ENCODE results near the gene GP2.

Gene GP2

GRCh38 chr16:20353379-20353778, 26.1 kb upstream of the GP2 start:
- TF ChIP-seq, protein P1, sequence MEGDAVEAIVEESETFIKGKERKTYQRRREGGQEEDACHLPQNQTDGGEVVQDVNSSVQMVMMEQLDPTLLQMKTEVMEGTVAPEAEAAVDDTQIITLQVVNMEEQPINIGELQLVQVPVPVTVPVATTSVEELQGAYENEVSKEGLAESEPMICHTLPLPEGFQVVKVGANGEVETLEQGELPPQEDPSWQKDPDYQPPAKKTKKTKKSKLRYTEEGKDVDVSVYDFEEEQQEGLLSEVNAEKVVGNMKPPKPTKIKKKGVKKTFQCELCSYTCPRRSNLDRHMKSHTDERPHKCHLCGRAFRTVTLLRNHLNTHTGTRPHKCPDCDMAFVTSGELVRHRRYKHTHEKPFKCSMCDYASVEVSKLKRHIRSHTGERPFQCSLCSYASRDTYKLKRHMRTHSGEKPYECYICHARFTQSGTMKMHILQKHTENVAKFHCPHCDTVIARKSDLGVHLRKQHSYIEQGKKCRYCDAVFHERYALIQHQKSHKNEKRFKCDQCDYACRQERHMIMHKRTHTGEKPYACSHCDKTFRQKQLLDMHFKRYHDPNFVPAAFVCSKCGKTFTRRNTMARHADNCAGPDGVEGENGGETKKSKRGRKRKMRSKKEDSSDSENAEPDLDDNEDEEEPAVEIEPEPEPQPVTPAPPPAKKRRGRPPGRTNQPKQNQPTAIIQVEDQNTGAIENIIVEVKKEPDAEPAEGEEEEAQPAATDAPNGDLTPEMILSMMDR (conservative IDR thresholded peaks at IDR 0.05): no peak
- no peak overlapping the region for H3K27ac ChIP-seq

DNA sequence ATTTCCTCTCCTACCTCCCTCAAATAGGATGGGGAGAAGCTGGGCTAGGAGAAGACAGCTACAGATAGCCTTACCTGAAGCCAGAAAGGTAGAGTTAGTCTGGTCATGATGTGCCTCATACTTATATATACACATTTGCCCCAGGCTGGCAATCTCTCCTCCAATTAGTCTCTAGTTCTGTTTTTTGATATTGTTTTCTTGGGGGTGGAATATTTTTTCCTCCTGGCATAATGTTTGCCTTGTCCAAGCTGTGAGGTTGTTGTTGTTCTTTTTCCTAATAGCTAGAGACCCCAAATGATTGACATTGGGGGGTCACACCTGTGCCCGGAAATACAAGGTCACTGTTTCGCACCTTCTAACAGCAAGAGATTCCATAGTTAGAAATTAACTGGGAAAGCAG, 25.3 kb upstream of the GP2 start, which contains the start of gene UMOD:
TSS of gene UMOD (minus strand) at position 101 of the 400 bp plus-strand sequence. CDS start 1,978 bp downstream, outside the sequence.
- TF ChIP-seq, protein P1 (conservative IDR thresholded peaks at IDR 0.05): no peak
- H3K27ac ChIP-seq: no peak within 1 kb of the TSS

DNA sequence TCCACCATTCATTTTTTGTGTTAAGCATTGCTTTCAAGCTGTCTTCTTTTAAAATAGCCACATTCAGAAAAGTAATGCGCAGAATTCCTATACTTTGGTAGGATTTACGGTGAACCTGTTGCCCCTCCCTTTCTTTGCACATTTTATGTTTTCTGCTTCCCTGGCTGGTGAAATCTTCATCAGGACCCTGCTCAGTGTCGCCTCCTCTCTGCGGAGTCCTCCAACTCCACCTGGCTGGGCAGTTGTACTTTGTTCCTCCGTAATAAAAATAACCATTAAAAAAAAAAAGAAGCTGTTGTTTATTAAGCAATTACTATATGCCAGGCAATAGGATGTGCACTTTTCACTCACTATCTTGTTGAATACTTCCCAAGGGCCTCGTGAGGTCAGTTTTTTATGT, 22.3 kb upstream of the GP2 start:
- TF ChIP-seq, protein P1 (conservative IDR thresholded peaks at IDR 0.05): no peak
- H3K27ac ChIP-seq: no peak overlapping the region

- H3K27ac ChIP-seq: no peak overlapping the region
- TF ChIP-seq, protein P1 (conservative IDR thresholded peaks at IDR 0.05): peak; percentile 73
Observed at GRCh38 chr16:20348365-20349185, 21.3 kb upstream of the GP2 start.

DNA sequence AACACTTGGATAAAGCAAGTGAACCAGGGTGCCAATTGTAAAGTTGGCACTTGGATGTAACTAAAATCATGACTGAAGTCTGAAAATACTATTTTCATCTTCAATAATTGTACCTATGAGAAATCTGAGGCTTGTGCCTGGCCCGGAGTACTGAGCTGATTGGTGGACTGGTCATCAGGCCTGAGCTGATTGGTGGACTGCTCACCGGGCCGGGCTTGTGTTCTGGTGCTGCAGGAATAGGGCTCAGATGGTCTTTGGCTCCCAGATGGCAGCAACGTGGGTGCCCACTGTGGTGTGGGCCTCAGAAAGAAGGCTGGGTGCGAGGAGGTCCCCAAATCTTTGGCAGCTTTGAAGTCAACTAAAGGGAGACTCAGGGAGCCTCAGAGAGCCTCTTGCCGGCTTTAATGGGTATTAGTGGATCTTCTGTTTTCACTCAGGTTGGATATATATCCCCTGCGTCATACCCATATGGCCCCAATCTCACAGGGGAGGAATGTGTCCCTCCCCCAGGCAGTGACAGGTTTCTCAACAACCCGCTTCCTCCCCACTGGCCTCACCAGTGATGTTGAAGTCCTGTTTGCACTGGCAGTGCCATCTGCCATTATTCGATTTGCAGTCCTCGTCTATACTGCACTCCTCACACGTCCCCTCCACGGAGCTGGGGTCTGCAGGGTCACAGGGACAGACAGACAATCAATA, 20.5 kb upstream of the GP2 start:
- H3K27ac ChIP-seq: no peak overlapping the region

GRCh38 chr16:20344611-20345010, 17.3 kb upstream of the GP2 start:
- TF ChIP-seq, protein P1 (conservative IDR thresholded peaks at IDR 0.05): no peak
- no peak overlapping the region for H3K27ac ChIP-seq

More for the DNA sequence above, 20.5 kb upstream of the GP2 start:
- TF ChIP-seq, protein P1 (conservative IDR thresholded peaks at IDR 0.05): no peak

- TF ChIP-seq, protein P1 (conservative IDR thresholded peaks at IDR 0.05): no peak
- no peak overlapping the region for H3K27ac ChIP-seq
Observed at GRCh38 chr16:20339744-20340143, 12.4 kb upstream of the GP2 start.
